Measurements from ENCODE around the gene C5orf34. TPM values are rescaled to one million over a fixed set of nuclear protein-coding genes. Genes with fewer than 3 reads are reported as not detected.
"Not testable (repeated sequence)": the region's sequence is repeated elsewhere in the genome, so short reads cannot be mapped to it uniquely, and the experiment has no call there.

C5orf34 gene
- total and polyA plus RNA-seq, 10 donors: 1.2 to 4.3 (median 2.5) TPM

GRCh38 chr5:43469671-43470391 lies 45.1 kb downstream of the C5orf34 start:
- Histone ChIP-seq H3K27me3 (replicated peaks in 1 of 7) (no peaks in the 10 kb centered on the region), H3K36me3 (peaks cover 0 to 44% (median 5%) of the 10 kb centered on the region in 6 donors), H3K4me3 (no peak overlapping the region), H3K27ac (no peak overlapping the region), H3K9me3 (peaks cover 0 to 40% (median 35%) of the 10 kb centered on the region in 8 donors), H3K4me1 (no peaks in the 10 kb centered on the region)
- DNase-seq: no peak
- TF ChIP-seq CTCF (IDR thresholded peaks at IDR 0.05 in 8 of 11, conservative IDR thresholded peaks at IDR 0.05 in 3 of 11) (no peak), POLR2A (IDR thresholded peaks at IDR 0.05) (no peak), POLR2AphosphoS5 (IDR thresholded peaks at IDR 0.05) (no peak)
- intact Hi-C loops (cut with DNase I; ENCODE audit: low total_unique reads): no loop called here
- WGBS, 5 donors: 93 to 99% (median 96%) methylated on average over 6 of the region's 6 CpGs

GRCh38 chr5:43467100-43467499 lies 47.8 kb downstream of the C5orf34 start:
- DNase-seq: no peak
- Histone ChIP-seq H3K4me3 (no peak overlapping the region), H3K4me1 (no peaks in the 10 kb centered on the region), H3K9me3 (peaks cover 0 to 40% (median 35%) of the 10 kb centered on the region in 8 donors), H3K27me3 (replicated peaks in 1 of 7) (no peaks in the 10 kb centered on the region), H3K36me3 (peaks cover 0 to 42% (median 5%) of the 10 kb centered on the region in 6 donors), H3K27ac (no peak overlapping the region)
- TF ChIP-seq POLR2A (IDR thresholded peaks at IDR 0.05) (no peak), CTCF (IDR thresholded peaks at IDR 0.05 in 8 of 11, conservative IDR thresholded peaks at IDR 0.05 in 3 of 11) (no peak)
- intact Hi-C loops (cut with DNase I; ENCODE audit: low total_unique reads): no loop called here

GRCh38 chr5:43465455-43465854 lies 49.5 kb downstream of the C5orf34 start:
- 93 to 100% (median 100%) methylated on average over 3 of the region's 3 CpGs for WGBS, 5 donors
- H3K4me3 ChIP-seq; H3K27ac ChIP-seq; H3K27me3 ChIP-seq (replicated peaks in 1 of 7); intact Hi-C loops (cut with DNase I; ENCODE audit: low total_unique reads); DNase-seq; H3K4me1 ChIP-seq: not testable (repeated sequence)
- peaks cover 0 to 31% (median 27%) of the 10 kb centered on the region in 8 donors for H3K9me3 ChIP-seq
- H3K36me3 ChIP-seq: peaks cover 0 to 55% (median 5%) of the 10 kb centered on the region in 6 donors

GRCh38 chr5:43461066-43461465 lies 53.9 kb downstream of the C5orf34 start:
- Histone ChIP-seq H3K4me1 (no peaks in the 10 kb centered on the region), H3K4me3 (no peak overlapping the region), H3K9me3 (peaks cover 0 to 28% (median 17%) of the 10 kb centered on the region in 8 donors), H3K27me3 (replicated peaks in 1 of 7) (no peaks in the 10 kb centered on the region), H3K27ac (no peak overlapping the region), H3K36me3 (peaks cover 0 to 42% (median under 1%) of the 10 kb centered on the region in 6 donors)
- no peak for DNase-seq
- no peak for TF ChIP-seq CTCF (IDR thresholded peaks at IDR 0.05 in 8 of 11, conservative IDR thresholded peaks at IDR 0.05 in 3 of 11)
- intact Hi-C loops (cut with DNase I; ENCODE audit: low total_unique reads): no loop called here
- WGBS, 5 donors: 97 to 100% (median 99%) methylated on average over 1 of the region's 1 CpG; no CpG with 5 or more reads in 1 of the 5 donors

Data from spleen (tissue), 11 donors.